Vagina (tissue), 2 donors: ENCODE data around the gene CAMLG.

Experiments used
- POLR2A ChIP-seq, 2 donors: fragments of 450-650 bp; IDR thresholded peaks; one replicate each; pipeline ENCODE4 v1.6.1; 2017; ENCODE audit warnings: antibody characterized with exemption in 2 of 2, mild to moderate bottlenecking in 2 of 2, moderate library complexity in 2 of 2
- TF ChIP-seq, protein P1 (sequence below), 3 experiments: fragments of 450-650 bp in 2 of 3; fragments of 200-600 bp in 1 of 3; sonication (generic) in 1 of 3; IDR thresholded peaks; one replicate each; pipeline ENCODE4 v1.5.1; 2017 to 2019; ENCODE audit warnings: antibody characterized with exemption in 3 of 3, mild to moderate bottlenecking in 2 of 3, moderate library complexity in 2 of 3

DNA sequence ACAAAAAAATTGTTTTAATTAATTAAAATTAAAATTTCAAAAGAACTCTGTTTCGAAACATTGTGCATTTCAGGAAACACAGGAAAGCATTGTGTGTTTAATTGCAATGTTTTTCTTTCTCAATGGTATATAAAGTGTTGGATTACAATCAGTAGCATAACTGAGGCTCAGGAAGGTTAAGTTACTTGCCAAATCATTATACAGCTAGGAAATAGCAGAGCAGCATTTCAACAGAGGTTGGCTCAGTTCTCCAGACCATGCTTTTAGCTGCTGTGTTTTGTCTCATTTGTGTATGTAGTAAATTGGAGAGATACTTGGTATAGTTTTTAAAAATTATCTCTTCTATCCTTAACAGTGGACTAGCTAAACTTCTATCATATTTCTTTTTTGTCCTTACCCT lies 30.0 kb upstream of the CAMLG start:
- TF ChIP-seq, protein P1, sequence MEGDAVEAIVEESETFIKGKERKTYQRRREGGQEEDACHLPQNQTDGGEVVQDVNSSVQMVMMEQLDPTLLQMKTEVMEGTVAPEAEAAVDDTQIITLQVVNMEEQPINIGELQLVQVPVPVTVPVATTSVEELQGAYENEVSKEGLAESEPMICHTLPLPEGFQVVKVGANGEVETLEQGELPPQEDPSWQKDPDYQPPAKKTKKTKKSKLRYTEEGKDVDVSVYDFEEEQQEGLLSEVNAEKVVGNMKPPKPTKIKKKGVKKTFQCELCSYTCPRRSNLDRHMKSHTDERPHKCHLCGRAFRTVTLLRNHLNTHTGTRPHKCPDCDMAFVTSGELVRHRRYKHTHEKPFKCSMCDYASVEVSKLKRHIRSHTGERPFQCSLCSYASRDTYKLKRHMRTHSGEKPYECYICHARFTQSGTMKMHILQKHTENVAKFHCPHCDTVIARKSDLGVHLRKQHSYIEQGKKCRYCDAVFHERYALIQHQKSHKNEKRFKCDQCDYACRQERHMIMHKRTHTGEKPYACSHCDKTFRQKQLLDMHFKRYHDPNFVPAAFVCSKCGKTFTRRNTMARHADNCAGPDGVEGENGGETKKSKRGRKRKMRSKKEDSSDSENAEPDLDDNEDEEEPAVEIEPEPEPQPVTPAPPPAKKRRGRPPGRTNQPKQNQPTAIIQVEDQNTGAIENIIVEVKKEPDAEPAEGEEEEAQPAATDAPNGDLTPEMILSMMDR (IDR thresholded peaks at IDR 0.05): no peak
- no peak for TF ChIP-seq POLR2A (IDR thresholded peaks at IDR 0.05)
